ENCODE results near the gene NAB2.
"Not testable (repeated sequence)": the region's sequence is repeated elsewhere in the genome, so short reads cannot be mapped to it uniquely, and the experiment has no call there.

Gene NAB2, protein sequence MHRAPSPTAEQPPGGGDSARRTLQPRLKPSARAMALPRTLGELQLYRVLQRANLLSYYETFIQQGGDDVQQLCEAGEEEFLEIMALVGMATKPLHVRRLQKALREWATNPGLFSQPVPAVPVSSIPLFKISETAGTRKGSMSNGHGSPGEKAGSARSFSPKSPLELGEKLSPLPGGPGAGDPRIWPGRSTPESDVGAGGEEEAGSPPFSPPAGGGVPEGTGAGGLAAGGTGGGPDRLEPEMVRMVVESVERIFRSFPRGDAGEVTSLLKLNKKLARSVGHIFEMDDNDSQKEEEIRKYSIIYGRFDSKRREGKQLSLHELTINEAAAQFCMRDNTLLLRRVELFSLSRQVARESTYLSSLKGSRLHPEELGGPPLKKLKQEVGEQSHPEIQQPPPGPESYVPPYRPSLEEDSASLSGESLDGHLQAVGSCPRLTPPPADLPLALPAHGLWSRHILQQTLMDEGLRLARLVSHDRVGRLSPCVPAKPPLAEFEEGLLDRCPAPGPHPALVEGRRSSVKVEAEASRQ
- 20.5 to 92.9 reads per million in 2 experiments for total RNA-seq

DNA sequence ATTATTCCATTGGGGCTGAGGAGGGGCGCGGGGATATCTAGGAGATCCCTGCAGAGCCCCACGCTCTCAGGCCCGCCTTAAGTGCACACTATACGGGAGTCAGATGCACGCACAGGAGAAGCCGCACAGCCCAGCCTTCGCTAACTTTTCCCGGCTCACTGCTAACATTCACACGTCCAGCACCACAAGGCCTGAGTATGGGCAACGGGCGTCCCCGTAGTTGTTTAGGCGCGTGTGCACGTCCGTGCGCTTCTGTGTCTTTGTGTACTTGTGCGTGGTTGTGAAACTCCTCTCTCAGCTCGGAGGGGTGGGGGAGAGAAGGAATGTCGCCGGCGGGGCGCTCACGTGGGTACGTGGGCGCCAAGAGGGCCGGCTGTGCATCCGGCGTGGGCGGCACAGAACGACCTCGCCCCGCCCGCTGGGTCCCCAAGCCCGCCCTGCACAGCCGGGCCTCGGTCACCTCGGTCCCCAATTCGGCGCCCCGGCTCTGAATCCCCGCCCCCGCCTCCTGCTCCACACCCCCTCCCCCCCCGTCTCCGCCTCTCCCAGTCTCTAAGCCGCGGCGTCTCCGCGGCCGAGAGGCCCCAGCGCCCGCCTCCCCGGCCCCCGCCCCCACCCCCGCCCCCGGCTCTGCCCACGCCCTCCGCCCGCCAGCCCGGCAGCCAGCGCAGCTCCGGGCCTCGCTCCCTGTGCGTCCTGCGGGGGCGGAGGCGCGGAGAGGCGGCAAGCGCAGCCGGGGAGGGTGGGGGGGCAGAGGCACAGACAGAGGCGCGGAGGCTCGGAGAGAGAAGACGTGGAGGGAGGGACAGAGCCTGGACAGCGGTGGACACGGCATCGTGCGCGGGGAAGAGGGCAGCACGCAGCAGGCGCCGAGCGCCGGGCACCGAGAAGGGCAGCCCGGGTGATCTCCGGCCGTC is at the start of gene NAB2:
Gene NAB2, plus strand, starts transcription at position 761 of the 917 bp plus-strand sequence. CDS start 158 bp downstream, outside the sequence.
- DNase-seq (ENCODE audit: low read depth), result peak; percentile 89

DNA sequence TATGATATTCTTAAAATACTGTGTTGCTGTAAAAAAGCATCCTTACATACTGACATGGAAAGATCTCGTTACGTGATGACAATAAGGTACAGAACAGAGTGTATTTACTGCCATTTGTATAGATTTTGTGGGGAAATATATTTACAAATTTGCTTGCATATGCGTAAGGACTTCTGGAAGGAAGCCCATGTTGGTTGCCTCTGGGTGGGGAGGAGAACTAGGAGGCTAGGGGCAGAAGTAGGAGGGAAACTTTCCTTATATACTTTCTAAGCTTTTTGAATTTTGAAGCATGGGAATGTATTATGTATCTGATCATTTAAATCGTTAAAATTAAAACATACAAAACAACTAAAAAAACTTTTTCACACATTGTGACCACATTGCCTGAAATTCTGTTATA is 48.7 kb upstream of the NAB2 start:
- no peak for DNase-seq (ENCODE audit: low read depth)

DNA sequence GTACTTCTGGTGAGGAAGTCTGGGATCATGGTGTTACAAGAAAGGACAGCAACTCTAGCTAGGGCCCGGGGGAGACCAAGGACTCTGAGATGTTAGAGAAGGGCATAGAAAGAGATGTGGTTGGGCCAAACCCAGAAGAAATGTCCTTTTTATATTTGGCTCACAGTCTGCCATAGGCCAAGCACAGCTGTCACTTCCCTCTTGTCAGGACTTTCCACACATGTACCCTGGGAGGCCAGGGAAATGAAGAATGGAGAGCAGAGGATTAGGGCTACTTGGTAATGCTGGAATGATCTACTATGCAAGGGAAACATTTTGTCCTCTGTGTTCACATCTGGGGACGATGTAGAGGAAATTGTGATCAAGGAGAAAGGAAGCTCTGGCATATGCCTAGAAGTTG is 48.2 kb upstream of the NAB2 start:
- DNase-seq (ENCODE audit: low read depth), result no peak

DNA sequence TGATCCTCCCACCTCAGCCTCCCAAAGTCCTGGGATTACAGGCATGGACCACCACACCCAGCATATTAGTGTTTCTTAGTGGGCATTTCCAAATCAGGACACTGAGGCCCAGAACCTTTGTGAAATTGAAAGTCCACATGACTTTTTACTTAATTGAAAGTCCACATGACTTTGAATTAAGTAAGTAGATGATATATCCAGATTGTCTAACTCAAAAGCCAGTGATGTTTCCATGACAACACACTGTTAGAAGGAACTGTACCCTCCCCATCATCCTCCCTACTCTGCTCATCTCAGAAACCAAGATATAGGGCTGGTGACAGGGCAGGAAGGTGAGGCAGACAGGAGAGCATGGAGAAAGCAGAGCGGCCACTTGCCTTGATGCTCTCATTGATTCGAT is 46.2 kb upstream of the NAB2 start:
- DNase-seq (ENCODE audit: low read depth), result no peak

DNA sequence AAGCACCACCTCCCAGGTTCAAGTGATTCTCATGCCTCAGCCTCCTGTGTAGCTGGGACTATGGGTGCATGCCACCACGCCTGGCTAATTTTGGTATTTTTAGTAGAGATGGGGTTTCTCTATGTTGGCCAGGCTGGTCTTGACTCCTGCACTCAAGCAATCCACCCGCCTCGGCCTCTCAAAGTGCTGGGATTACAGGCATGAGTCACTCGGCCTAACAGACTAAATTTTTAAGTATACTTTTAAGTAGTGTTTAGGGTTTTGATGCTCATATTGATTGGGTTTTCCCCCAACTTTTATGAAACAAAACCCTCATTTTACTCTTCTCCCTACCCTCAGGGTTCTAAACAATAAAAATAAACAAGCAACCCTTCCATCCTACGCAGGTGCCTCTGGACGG is 44.4 kb upstream of the NAB2 start:
- no peak for DNase-seq (ENCODE audit: low read depth)

DNA sequence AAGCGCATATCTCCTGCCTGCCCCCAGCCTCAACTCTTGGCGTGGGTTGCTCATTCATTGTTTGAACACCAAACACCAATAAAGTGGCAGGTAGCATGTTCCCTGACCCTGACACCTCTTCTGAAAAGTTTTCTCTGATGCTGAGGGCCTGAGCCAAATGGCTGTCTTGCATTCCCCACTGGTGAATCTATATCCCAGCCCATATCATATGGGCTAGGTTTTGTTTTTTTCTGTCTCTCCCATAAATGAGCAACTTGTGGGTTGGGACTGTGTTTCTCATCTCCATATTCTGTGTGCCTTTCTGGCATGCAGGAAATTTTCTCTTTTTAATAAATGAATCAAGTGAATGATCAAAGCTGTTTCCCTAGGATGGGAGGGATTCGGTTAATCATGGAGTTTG is 44.0 kb upstream of the NAB2 start:
- no peak for DNase-seq (ENCODE audit: low read depth)

DNA sequence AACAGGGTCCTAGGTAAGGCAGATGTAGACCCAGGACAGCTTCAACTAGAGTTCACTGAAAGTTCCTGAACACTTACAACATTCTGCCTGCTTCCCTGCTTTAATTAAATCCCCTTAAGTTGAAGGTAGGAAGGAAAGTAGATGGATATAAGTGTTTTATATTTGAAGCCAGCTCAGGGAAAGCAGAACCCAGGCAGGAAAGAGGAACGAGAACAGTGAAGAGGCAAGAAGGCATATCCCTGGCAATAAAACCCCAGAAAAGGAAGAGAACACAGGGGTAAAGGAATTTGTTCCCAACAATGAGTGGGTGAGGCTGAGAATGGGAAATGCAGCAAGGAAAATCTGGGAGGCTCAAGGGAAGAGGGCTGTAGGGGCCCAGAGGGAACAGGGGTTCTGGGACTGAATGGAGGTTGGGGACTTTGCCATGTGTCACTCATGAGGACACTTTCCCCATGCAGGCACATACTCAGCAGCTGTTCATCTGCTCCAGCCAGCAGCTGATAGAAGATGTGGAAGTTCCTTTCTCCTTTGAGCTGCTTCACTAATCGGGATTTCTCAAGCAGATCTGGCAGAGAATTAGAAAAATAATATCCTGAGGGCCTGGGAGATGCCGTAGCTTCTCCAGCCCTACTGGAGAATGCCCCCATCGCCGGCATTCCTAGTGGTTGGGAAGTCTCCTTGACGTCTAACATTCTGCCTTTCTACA is 42.7 kb upstream of the NAB2 start:
- no peak for DNase-seq (ENCODE audit: low read depth)

DNA sequence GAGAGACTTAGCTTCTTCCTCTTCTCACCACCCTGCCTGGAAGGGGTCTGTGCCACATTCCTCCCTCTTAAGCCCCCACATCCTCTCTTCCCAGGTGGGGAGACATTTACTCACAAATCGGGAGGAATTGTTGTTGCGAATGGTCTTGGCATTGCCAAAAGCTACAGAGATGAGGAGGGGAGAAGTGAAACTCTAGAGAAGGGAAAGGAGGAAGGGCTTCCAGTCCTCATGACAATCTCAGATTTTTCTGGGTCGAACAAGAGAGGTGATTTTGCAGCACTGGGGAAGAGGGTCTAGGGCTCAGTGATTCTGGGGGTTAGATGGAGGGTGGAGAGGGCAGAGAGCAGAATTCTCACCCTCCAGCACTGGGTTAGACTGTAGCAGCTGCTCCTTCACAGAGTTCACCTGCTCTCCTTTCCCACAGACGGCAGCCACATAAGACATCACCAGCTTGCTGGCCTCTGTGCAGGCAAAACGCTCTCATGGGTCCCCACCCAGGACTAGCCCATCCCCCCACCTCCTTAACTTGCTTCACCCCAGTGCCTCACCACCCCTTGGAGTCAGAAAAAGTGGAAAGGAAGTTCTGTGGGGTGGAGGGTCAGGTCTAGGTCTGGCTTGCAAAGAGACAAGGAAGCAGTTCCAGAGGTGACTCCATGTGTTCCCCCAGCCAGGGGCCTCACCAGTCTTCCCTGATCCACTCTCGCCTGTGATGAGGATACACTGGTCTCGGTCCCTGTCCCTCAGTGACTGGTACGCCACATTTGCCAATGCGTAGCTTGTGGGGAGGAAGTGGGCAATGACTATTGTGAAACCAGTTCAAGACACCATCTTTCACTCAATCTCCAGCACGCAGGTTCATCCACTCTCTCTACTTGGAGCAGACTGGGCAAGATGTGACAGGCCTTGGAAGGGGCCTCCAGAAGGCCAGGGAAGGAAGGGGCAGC is 41.7 kb upstream of the NAB2 start:
- DNase-seq (ENCODE audit: low read depth), result no peak

DNA sequence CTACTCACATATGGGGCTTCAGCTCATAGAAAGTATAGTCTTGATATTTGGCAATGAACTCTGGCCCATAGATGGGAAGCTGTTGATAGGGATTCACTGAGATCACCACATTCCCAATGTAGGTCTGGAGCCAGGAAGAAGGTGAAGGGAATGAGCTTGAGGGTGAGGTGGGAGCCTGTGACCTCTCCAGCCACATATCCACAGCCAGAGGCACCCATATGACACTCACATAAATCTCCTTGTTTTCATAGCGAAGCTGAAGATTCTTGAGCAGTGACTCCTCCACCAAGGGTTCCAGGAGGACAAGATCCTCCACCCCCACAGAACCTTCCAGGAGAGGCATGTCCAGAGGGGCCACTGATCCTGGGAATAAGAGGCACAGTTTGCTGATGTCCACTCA is 40.9 kb upstream of the NAB2 start:
- no peak for DNase-seq (ENCODE audit: low read depth)

DNA sequence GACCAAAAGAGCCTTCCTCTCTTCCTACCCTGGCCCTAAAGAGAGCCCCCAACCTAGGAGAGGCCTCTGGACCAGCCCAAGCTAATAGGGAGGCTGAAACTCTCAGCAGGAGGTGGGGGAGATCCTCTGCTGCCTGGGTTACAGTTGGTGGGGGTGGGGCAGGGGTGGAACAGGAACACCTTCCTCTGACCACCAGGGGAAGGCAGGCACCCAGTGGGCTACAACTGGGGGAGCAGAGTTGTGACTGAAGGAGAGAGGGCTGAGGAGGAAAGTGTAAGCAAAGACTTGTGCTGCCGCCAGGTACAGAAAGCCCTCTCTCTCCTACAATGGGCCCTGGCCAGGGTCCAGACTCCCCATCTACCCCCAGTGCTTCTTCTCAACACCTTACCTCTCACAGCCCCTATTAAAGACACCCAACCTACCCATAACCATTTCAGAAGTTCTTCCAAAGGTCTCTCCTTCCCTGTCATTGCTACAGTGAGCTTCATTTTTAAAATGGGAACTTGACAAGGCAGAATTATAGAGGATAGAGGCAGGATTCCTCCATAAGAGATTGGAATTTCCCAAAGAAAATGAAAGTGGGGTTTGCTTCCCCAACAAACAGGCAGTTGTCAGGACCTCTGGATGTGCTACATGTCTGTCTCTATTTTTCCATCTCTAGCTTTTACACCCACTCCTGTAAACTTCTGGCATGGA is 40.3 kb upstream of the NAB2 start:
- DNase-seq (ENCODE audit: low read depth), result no peak

DNA sequence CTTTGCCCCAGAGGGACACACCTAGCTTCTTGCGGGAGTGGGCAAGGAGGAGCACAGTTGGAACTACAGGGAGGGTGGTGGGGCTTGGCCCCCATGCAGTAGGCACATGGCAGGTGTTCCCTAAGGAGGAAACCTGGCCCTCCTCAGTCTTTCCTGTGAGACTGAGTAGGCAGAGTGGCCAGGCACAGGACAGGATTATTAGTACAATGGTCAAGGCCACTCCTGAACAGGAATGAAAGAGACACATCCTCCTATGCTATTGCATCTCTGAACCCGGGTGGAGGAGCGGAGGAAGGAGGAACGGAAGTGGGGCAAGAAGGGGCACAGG is 39.8 kb upstream of the NAB2 start:
- DNase-seq (ENCODE audit: low read depth), result no peak

DNA sequence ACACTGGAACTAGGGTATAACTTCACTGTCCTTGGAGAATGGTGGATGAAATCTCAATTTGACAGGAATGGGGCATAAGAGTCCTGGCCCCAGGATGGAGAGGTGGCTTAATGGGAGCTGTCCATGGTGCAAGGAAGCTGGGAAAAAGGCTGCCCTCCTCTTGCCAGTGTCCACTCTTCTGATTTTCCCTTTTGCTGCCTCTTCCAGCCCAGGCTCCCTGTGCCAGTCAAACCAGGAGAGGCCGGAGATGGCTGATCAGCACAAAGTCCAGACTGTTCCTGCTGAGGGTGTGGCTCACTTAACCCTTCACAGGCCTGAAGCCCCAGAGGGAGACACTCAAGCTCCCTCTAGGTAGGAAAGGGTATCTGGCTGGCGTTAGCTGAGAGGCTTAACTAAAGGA is 39.0 kb upstream of the NAB2 start, which contains the start of gene MYO1A:
Gene MYO1A, minus strand, starts transcription at position 240 of the 400 bp plus-strand sequence. CDS start 1,806 bp downstream, outside the sequence.
- no peak for DNase-seq (ENCODE audit: low read depth)

DNA sequence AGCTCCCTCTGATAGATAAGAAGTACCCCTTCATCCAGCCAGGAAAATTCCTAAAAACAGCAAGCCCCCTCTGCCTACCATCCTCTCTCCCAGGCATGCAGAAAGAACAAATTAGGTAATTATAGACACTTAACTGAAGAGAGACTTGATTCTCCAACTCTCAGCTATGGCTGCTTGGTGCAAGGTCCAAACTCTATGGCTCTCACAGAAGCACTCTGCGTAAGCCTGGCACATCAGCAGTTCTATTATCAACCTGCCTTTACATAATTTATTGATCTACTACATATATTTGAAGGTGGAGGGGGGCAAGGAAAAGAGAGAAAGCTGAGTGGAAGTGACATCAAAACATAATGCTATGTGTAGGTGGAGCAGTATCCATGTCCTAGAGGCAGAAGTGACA is 37.9 kb upstream of the NAB2 start:
- DNase-seq (ENCODE audit: low read depth), result no peak

DNA sequence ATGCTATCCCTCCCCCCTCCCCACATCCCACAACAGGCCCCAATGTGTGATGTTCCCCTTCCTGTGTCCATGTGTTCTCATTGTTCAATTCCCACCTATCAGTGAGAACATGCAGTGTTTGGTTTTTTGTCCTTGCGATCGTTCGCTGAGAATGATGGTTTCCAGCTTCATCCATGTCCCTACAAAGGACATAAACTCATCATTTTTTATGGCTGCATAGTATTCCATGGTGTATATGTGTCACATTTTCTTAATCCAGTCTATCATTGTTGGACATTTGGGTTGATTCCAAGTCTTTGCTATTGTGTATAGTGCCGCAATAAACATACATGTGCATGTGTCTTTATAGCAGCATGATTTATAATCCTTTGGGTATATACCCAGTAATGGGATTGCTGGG is 35.8 kb upstream of the NAB2 start:
- DNase-seq (ENCODE audit: low read depth), result not testable (repeated sequence)

DNA sequence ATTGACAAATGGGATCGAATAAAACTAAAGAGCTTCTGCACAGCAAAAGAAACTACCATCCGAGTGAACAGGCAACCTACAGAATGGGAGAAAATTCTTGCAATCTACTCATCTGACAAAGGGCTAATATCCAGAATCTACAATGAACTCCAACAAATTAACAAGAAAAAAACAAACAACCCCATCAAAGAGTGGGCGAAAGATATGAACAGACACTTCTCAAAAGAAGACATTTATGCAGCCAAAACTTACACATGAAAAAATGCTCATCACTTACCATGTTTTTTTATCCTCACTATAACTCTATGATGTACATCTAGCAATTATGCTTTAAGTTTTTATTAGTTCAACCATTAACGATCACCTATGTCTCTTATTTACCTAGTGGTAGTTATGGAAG is 35.0 kb upstream of the NAB2 start:
- not testable (repeated sequence) for DNase-seq (ENCODE audit: low read depth)

DNA sequence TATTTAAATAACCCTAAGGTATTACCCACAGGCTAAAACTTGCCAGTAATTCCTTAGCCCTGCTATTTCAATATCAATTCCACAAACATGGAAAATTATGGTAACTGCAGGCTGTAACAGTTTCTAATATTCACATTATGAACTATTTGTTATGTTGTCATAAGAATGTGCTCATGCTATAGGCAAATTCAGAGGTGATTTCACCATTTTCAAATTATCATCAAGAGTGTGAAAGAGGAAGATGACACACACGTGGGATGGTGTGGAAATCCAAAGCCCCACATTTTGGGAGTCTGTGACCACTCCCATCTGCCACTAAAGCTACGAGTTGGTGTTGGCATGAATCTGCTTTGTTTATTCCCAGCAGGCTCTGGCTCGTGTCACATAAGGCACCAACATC is 33.1 kb upstream of the NAB2 start:
- no peak for DNase-seq (ENCODE audit: low read depth)

DNA sequence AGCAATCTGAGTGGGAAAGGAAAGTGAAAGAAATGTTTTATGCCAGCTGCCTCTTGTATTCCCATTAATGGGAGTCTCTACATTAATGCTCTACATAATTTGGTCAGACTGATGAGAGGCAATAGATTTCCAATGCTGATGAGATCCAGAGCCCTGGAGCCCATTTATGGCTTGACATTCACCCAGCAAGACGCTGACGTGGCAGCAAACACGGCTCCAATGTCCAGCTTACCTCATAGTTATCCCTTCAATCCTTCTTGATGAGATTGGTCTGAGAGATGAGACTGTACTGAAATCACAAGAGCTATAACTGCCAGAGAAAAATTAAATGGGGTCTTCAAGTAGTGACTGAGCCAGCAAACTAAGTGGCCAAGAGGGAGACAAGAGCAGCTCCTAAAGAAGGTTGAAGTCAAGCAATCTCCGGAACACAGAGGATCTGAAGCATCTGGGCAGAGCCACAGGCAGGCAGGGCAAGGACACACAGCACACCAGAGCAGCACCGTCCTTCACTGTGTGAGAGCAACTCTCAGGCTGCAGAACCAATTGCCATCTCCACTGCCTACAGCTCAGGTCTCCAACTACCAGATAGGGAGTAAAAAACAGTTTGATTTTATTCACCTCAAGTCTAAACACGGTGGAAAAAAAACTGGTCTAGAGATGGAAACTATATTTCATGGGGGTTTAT is 31.7 kb upstream of the NAB2 start:
- DNase-seq (ENCODE audit: low read depth), result no peak

DNA sequence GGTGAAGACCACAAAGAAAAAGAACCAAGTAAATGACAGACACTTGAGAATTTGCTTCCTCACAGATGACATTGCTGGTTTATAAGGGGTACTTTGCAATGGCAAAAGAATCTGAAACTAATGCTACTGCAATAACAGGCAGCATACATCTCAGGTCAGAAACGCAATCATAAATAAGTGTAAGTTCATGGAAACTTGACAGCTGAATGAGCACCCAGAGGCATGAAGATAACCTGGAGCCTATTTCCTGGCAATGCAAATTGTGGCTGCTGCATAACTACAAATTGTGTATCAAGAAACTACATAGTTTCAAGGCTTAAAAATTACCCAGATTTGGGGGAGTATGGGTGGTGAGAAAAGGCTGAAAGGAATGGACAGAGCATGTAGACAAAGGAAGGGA is 30.5 kb upstream of the NAB2 start:
- DNase-seq (ENCODE audit: low read depth), result no peak

DNA sequence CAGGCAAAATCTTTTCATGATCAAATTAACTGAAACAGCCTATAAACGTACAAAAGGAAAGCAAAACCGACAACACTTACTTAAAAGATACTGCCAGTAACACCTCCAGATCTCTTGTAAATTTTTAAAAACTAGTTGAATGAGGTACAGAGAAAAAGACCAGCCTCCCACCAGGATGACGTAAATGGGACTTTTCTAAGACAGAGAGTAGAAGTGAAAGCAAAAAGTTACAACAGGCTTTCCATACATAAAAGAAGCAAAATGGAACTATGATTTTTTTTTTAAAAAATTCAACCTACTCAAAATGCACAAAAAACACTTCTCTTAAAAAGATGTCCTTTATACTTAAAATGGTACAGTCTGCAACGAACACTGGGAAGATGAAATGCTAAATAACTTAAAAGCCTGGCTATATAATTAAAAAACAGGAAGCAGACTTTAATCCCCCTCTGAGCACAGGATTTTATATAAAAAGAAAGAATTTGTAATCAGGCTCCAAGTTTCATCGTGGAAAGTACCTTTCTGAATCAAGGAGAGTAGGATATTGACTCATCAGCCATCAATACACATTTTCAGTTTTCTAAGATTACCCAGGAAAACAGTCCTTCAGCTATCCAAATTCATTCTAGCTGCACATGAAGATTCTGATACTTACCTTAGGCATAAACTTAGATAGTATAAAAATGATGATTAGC is 24.8 kb upstream of the NAB2 start:
- peak; percentile 53 for DNase-seq (ENCODE audit: low read depth)

Data from T follicular helper cell (primary cell).